HepG2 (cell line): ENCODE measurements around the gene GAN. TPM values are rescaled to one million over a fixed set of nuclear protein-coding genes. Genes with fewer than 3 reads are reported as not detected.

ENCODE experiments used
- AHDC1 ChIP-seq: sonication (generic); formaldehyde crosslinking; IDR thresholded peaks from 2 replicates; pipeline ENCODE4 v1.5.1; 2020; ENCODE audit warnings: mild to moderate bottlenecking, missing genetic modification reagents, borderline replicate concordance
- GPBP1L1 ChIP-seq: sonication (generic); formaldehyde crosslinking; IDR thresholded peaks from 2 replicates; pipeline ENCODE4 v1.5.0; 2020; ENCODE audit warnings: mild to moderate bottlenecking, missing genetic modification reagents
- IKZF1 ChIP-seq: fragments of 450-650 bp; IDR thresholded peaks from 2 replicates; pipeline ENCODE4 v1.7.1; 2016
- RELA ChIP-seq: sonication (generic); formaldehyde crosslinking; IDR thresholded peaks from 2 replicates; pipeline ENCODE4 v1.4.0; 2020; ENCODE audit warnings: missing genetic modification reagents
- TEAD2 ChIP-seq: sonication (generic); formaldehyde crosslinking; IDR thresholded peaks from 2 replicates; pipeline ENCODE4 v1.9.0; 2021; ENCODE audit warnings: missing genetic modification reagents
- TMF1 ChIP-seq: sonication (generic); formaldehyde crosslinking; IDR thresholded peaks from 2 replicates; pipeline ENCODE4 v1.8.1; 2022; ENCODE audit warnings: low read depth, missing genetic modification reagents
- ZFP91 ChIP-seq: sonication (generic); formaldehyde crosslinking; IDR thresholded peaks from 2 replicates; pipeline ENCODE4 v1.9.0; 2022; ENCODE audit warnings: missing genetic modification reagents, mild to moderate bottlenecking, borderline replicate concordance
- polyA plus RNA-seq, 8 experiments: library from polyadenylated mRNA; depleted of rRNA in 3 of 8; stranded (reverse) in 7 of 8; unstranded in 1 of 8; fragments of >200 nt; fragmentation: Illumina TruSeq in 4 of 8; extraction: Trizol in 4 of 8; gene quantifications; 2 replicates each; pipeline versions ENCODE4 v1.2.1 to v1.2.3, GENCODE V29; 2011 to 2016; ENCODE audit warnings: low read depth in 4 of 8, missing spikeins in 1 of 8, mixed read lengths in 1 of 8; ENCODE audit not compliant: insufficient read depth in 1 of 8
- total RNA-seq, 5 experiments: library from RNA; depleted of rRNA; stranded (reverse); fragments of >200 nt; fragmentation: Illumina TruSeq; extraction: Trizol; gene quantifications; 2 replicates each; pipeline ENCODE4 v1.2.3, GENCODE V29; 2016; ENCODE audit warnings: low read depth in 1 of 5

GAN gene
- total and polyA plus RNA-seq, 2 of the 13 experiments (the other 11 are each of a cell fraction or from before 2014, with no cell fraction given), result 4.3 to 11.0 TPM

- TF ChIP-seq AHDC1 (CRISPR knock-in tag) (peak; percentile 66; the same call in 1 of the 2 replicates), GPBP1L1 (CRISPR knock-in tag) (no peak), RELA (CRISPR knock-in tag) (no peak), ZFP91 (CRISPR knock-in tag) (peak; percentile 36; the same call in 1 of the 2 replicates), TEAD2 (no peak), IKZF1 (no peak), TMF1 (CRISPR knock-in tag) (peak; percentile 52; the same call in 1 of the 2 replicates)
Observed at GRCh38 chr16:81431554-81432353, 117.0 kb downstream of the GAN start (continued).
